Lung microvascular endothelial cell (primary cell): Measurements from ENCODE around the gene GSG1. TPM values are rescaled to one million over a fixed set of nuclear protein-coding genes. Genes with fewer than 3 reads are reported as not detected.

Source experiments
- DNase-seq, 2 donors: peaks; one replicate each; pipeline versions ENCODE4 v3.0.0 to v3.0.0-alpha.2; 2010; ENCODE audit warnings: low read depth in 2 of 2
- total RNA-seq: library from RNA; depleted of rRNA; stranded (reverse); fragments of >200 nt; gene quantifications from 2 replicates; pipeline ENCODE4 v1.2.1, GENCODE V29; 2014

Gene GSG1
- total RNA-seq, 1 donor from 2014 or later, result not detected

- no peak for DNase-seq
Measured at GRCh38 chr12:13120413-13120812, 16.9 kb upstream of the GSG1 start.

DNA sequence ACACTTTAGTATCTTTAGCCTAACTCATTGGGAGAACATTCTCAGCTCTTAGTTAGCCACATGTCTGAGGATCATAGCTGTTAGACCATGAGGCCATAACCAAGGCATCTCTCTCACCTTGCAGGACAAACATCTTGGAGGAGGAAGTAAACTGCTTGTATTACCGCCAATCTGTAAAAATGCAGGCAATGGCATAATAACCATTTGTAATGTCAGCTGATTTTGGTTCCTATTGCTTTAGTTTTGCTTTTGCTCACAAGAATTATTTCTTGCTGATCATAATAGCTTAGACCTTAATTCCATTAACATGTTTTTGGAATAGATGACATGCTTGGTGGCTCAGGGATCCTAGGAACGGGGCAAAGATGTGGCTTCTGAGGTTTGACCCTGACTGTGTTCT, 16.4 kb upstream of the GSG1 start:
- no peak for DNase-seq

- DNase-seq, result no peak
Measured at GRCh38 chr12:13117029-13117428, 13.6 kb upstream of the GSG1 start.

GRCh38 chr12:13116259-13116658, 12.8 kb upstream of the GSG1 start:
- DNase-seq, result peak; percentile 57 to 88

DNA sequence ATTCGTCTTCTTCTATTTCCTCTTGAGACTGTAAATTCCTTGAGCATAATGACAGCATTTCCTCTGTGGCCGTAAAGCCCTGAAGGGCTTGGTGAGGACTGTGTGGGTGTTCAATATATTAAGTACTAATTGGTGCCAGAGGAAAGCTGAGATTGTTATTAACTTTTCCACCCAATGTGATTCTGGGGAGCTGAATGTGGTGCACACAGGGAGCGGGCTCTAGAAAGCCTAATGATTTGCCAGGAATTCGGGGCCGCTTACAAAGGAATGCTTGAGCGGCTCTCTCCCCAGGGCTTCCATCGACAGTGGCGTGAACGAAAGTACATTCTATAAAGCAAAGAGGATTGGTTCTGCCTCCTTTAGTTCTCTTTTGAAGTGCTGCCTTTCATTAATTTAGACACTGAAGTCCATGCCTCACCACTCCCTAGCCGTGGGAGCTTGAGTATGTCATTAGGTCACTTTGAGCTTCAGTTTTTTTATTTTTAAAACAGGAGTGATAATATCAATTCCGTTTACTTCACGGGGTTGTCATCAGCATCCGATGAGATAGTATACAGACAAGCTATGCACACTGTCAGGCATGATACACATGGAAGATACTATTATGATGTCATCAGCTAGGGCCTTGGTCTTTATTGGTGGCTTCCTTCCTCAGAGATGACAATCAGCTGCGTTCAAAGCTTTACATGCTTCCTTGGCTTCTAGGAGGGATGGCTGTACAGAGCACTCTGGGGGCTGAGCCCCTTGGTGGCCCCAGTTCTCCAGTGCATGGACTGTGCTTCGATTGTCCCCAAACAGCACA, 11.0 kb upstream of the GSG1 start:
- no peak for DNase-seq

DNA sequence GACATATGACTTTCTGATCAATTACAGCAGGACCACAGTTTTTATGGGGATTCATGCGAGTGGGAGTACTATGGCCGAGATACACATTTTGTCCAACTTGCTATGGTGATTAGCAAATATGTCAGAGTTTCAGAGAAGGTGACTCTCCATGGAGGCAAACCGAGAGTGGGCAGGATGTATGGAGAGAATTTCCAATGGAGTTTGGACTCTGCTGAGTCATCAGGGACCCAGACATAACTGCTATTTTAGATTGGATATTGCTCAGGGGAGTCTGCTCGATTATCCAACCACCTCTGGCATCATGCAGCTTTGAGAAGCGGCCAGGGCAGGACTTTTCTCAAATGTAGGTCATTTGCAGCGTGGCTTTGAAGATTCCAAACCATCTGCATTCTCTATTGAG, 9.5 kb upstream of the GSG1 start:
- no peak for DNase-seq

DNA sequence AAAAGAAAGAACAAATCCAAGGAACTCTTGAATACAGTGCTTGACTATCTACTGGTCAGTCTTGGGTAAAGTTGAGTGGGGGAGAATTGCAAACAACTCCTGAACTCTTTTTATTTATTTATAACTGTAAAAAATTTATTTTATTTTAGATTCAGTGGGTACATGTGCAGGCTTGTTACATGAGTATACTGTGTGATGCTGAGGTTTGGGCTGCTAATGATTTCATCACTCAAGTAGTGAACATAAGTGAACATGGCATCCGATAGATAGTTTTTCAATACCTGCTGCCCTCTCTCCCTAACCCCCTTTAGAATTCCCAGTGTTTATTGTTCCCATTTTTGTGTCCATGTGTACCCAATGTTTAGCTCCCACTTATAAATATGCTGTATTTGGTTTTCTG, 3.2 kb upstream of the GSG1 start:
- DNase-seq, result no peak

DNA sequence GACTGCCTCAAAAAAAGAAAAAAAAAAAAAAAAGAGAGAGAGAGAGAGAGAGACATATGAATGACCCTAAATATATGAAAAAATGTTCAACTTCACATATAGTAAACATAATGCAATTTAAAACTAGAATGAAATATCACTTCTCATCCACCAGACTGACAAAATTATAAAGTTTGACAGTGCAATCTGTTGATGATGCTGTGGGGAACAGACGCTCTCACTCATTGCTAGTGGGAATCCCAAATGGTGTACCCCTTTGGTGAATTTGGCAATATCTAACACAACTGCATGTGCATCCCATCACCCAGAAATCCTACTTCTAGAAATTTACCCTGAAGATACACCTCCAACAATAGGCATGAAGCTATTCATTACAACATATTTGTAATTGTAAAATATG, 2.3 kb upstream of the GSG1 start:
- no peak for DNase-seq

- DNase-seq, result no peak
Measured at GRCh38 chr12:13104409-13104808, 942 bp upstream of the GSG1 start.

DNA sequence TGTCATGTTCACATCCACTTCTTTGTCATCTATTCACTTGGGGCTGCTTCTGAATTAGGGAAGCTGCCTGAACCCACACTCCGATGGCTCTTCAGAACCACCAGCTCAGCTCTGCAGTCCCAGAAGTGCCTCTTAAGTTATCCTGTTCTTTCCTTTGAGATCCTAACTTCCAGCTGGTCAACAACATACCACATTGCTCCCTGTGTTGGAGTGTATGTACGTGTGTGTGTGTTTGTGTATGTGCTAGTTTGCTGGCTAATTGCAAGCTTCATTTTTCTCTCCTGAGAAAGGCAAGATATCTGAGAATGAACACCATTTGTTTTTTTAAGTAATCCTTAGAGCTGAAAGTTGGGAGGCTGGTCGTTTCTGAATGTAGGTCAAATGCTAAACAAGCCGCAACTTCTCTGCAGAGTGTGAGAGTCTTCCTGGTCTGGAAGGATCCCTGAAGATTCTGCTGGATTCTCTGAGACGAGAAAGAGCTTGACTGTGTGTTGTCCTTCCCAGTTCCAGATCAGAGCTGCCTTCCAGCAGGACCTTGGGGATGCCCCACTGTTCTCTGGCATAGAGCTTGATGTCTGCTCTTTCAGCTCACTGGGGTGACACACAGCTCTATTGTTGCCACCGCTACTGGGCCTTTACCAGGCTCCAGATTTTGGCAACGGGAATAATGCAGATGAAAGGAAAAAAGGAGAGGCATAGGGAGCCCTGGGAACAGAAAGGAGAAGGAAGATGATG, 839 bp downstream of the GSG1 start:
- DNase-seq, result no peak

DNA sequence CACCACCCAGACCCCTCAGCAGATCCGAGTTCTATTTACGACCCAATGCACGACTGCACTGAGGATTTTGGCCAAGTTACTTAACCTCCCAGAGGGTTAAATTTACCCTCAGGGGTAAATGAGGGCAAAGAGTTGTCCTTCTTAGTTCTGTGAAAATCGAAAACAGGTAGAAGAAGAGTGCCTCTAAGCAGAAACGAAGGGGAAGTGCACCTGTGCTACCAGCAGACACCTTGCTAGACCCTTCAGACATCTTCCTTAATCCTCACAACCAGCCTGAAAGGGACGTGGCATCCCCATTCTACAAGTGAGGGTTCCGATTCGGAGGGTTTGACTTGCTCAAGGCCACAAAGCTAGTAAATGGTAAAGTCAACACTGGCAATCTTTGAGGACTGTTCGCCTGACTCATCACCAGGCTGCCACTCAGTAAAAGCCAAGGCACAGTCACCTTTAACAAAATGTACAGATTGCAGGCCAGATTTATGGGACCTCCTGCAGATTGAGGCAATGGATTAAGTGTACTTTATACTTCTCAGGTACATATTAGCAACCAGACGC, 1.6 kb downstream of the GSG1 start:
- peak; percentile 28 to 36 for DNase-seq

- DNase-seq, result peak; percentile 98 to 99
Measured at GRCh38 chr12:13100882-13101769, 2.3 kb downstream of the GSG1 start.

GRCh38 chr12:13100605-13100881, 2.9 kb downstream of the GSG1 start:
- DNase-seq, result no peak

DNA sequence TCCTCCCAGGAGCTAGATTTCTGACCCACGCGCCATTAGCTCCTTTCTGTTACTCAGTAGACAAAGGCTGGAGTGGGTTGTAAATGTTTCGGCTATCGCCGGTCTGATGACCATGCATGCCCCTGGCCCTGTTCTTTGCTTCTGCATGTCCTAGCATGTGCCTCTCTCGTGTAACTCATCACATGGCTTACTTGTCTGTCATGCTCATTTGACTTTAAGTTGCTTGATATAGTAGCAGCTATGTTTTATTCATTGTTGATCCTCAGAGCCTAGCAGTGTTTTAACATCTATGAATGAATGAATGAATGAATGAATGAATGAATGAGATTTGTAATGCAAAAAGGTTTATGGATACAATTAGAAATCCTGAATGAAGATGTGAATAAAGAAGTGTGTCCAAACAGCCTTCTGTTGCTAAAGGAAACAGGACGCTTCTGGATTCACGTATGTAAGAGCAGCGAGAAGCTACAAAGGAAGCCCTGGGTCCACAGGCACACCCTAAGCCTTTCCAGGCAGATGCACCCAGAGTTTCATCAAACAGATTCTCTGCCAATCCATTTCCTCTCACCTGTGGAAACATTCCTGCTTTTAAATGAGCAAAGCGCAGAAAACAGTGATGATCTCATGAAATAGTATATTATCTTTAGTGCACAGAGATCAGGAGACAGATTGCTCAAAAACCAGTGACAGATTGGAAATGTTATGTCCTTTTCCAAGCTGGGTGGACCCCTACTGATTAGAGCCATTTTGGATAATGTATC, 3.4 kb downstream of the GSG1 start:
- peak; percentile 49 to 83 for DNase-seq

- peak; percentile 66 to 85 for DNase-seq
Measured at GRCh38 chr12:13099066-13099843, 4.2 kb downstream of the GSG1 start.

DNA sequence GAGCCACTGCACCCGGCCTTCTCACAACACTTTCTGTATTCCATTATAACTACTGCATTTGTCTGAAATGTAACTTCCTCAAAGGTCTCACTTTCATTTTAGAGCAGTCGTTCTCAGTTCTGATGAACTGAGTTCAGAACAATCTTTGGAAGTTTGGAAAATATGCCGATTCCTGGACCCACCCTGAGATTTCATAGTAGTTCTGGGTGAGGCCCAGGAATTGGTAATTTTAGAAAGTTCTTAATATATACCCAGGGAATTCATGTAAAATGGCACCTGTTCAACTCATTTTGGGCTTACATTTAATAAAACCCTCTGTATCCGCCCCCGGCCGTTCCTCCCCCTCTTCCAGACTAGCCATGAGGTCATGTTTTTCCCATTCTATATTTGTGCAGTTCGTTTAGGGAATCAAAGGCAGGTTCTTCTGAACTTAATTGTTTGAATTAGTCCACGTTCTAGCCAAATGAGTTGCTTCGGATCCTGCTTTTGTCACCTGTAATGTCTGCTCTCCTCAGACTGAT, 5.9 kb downstream of the GSG1 start:
- DNase-seq, result peak; percentile 71 to 84

GRCh38 chr12:13095266-13095995, 8.0 kb downstream of the GSG1 start:
- DNase-seq, result no peak

- DNase-seq, result peak in 1 of 2 donors; percentile 36
Measured at GRCh38 chr12:13094367-13094766, 9.1 kb downstream of the GSG1 start.

DNA sequence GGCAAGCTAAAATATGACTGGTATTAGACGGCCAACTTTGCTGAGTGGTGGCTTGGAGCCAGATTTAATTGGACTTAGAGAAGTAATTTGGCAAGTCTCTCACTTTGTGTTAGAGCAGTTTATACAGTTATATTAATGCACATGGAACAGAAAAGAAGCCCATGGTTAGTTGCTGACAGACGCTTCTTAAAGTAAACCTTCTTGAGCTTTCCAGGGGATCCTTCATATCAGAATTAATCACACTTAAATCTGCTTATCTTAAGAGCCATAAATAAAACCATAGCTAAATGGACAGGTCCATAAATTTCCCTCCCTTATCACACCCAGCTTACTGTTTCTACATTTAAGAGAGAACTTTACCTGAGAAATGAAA, 9.6 kb downstream of the GSG1 start:
- DNase-seq, result peak in 1 of 2 donors; percentile 33
